ENCODE data around the gene NPLOC4. TPM values are rescaled to one million over a fixed set of nuclear protein-coding genes. Genes with fewer than 3 reads are reported as not detected.

The NPLOC4 gene
- total and polyA plus RNA-seq, 9 donors, result 24.4 to 84.8 (median 56.3) TPM

- Histone ChIP-seq H3K27ac (no peak overlapping the region), H3K9me3 (no peaks in the 10 kb centered on the region), H3K36me3 (no peaks in the 10 kb centered on the region), H3K4me3 (no peak overlapping the region), H3K27me3 (no peaks in the 10 kb centered on the region), H3K4me1 (ENCODE audit: insufficient read depth) (no peaks in the 10 kb centered on the region)
- no peak for DNase-seq
- intact Hi-C loops (cut with DNase I), result no loop called here
- 89 to 95% (median 93%) methylated on average over 16 of the region's 16 CpGs for WGBS, 3 donors
- TF ChIP-seq CTCF (IDR thresholded peaks at IDR 0.05), result no peak
- TF ChIP-seq EP300 (IDR thresholded peaks at IDR 0.05), result no peak
- TF ChIP-seq POLR2A (IDR thresholded peaks at IDR 0.05), result no peak
Measured at GRCh38 chr17:81672954-81673353, 36.0 kb upstream of the NPLOC4 start.

- Histone ChIP-seq H3K27me3 (no peaks in the 10 kb centered on the region), H3K4me3 (no peak overlapping the region), H3K27ac (no peak overlapping the region), H3K4me1 (ENCODE audit: insufficient read depth) (peaks cover 2% of the 10 kb centered on the region), H3K36me3 (no peaks in the 10 kb centered on the region), H3K9me3 (no peaks in the 10 kb centered on the region)
- intact Hi-C loops (cut with DNase I), result no loop called here
- 60 to 86% (median 68%) methylated on average over 9 to 18 of the region's 18 CpGs for WGBS, 3 donors
- TF ChIP-seq CTCF (IDR thresholded peaks at IDR 0.05), result no peak
- no peak for TF ChIP-seq POLR2A (IDR thresholded peaks at IDR 0.05)
- TF ChIP-seq EP300 (IDR thresholded peaks at IDR 0.05), result no peak
- DNase-seq, result no peak
Measured at GRCh38 chr17:81672504-81672903, 35.6 kb upstream of the NPLOC4 start.

GRCh38 chr17:81667754-81668153 lies 30.8 kb upstream of the NPLOC4 start:
- 79 to 80% (median 80%) methylated on average over 18 of the region's 18 CpGs for WGBS, 3 donors
- intact Hi-C loops (cut with DNase I), result no loop called here
- Histone ChIP-seq H3K27me3 (no peaks in the 10 kb centered on the region), H3K4me3 (no peak overlapping the region), H3K9me3 (no peaks in the 10 kb centered on the region), H3K4me1 (ENCODE audit: insufficient read depth) (peaks cover 12% of the 10 kb centered on the region), H3K27ac (no peak overlapping the region), H3K36me3 (no peaks in the 10 kb centered on the region)
- DNase-seq, result no peak
- TF ChIP-seq EP300 (IDR thresholded peaks at IDR 0.05) (no peak), POLR2A (IDR thresholded peaks at IDR 0.05) (no peak), CTCF (IDR thresholded peaks at IDR 0.05) (no peak)

- H3K9me3 ChIP-seq, result no peaks in the 10 kb centered on the region
- H3K36me3 ChIP-seq, result no peaks in the 10 kb centered on the region
- H3K4me3 ChIP-seq, result peak within 1 kb of the TSS; percentile 55
- DNase-seq, result peak; percentile 95 to 98 (median 96)
- TF ChIP-seq EP300 (IDR thresholded peaks at IDR 0.05) (no peak), POLR2A (IDR thresholded peaks at IDR 0.05) (peak; percentile 69)
- peaks cover 12% of the 10 kb centered on the region for H3K4me1 ChIP-seq (ENCODE audit: insufficient read depth)
- peak within 1 kb of the TSS; percentile 32 to 78 for H3K27ac ChIP-seq
- H3K27me3 ChIP-seq, result no peaks in the 10 kb centered on the region
- intact Hi-C loops (cut with DNase I), result no loop called here
- 0% methylated on average over 27 to 96 of the region's 96 CpGs for WGBS, 3 donors
Measured at GRCh38 chr17:81666342-81667191, 29.7 kb upstream of the NPLOC4 start, which contains the start of the genes CCDC137 and OXLD1. Gene CCDC137 (plus strand): TSS chr17:81666737. CDS start chr17:81666767, 30 bp downstream. Gene OXLD1 (minus strand): TSS chr17:81666605. CDS start chr17:81666577, 28 bp downstream.

- intact Hi-C loops (cut with DNase I), result no loop called here
- DNase-seq, result no peak
- WGBS, 3 donors, result 0 to 1% (median 0%) methylated on average over 14 to 16 of the region's 16 CpGs
Measured at GRCh38 chr17:81666092-81666341, 29.1 kb upstream of the NPLOC4 start.

More at GRCh38 chr17:81666092-81666341, 29.1 kb upstream of the NPLOC4 start:
- TF ChIP-seq CTCF (IDR thresholded peaks at IDR 0.05), result no peak
- no peak for TF ChIP-seq POLR2A (IDR thresholded peaks at IDR 0.05)
- no peak for TF ChIP-seq EP300 (IDR thresholded peaks at IDR 0.05)
- Histone ChIP-seq H3K36me3 (no peaks in the 10 kb centered on the region), H3K4me1 (ENCODE audit: insufficient read depth) (peaks cover 12% of the 10 kb centered on the region), H3K9me3 (no peaks in the 10 kb centered on the region), H3K4me3 (peak overlapping the region; percentile 55), H3K27me3 (no peaks in the 10 kb centered on the region), H3K27ac (peak overlapping the region; percentile 32 to 78)
